Activated CD8-positive, alpha-beta memory T cell treated with anti-CD3 and anti-CD28 coated beads, Interleukin-2, amount 50 U/mL, for 1 hour (primary cell): Measurements from ENCODE around the gene TRIM71.
"Not testable (repeated sequence)": the region's sequence is repeated elsewhere in the genome, so short reads cannot be mapped to it uniquely, and the experiment has no call there.

ENCODE experiments used
- DNase-seq: peaks from one replicate; pipeline ENCODE4 v3.0.0-alpha.2; 2020; ENCODE audit errors: extremely low read depth

Gene TRIM71

DNA sequence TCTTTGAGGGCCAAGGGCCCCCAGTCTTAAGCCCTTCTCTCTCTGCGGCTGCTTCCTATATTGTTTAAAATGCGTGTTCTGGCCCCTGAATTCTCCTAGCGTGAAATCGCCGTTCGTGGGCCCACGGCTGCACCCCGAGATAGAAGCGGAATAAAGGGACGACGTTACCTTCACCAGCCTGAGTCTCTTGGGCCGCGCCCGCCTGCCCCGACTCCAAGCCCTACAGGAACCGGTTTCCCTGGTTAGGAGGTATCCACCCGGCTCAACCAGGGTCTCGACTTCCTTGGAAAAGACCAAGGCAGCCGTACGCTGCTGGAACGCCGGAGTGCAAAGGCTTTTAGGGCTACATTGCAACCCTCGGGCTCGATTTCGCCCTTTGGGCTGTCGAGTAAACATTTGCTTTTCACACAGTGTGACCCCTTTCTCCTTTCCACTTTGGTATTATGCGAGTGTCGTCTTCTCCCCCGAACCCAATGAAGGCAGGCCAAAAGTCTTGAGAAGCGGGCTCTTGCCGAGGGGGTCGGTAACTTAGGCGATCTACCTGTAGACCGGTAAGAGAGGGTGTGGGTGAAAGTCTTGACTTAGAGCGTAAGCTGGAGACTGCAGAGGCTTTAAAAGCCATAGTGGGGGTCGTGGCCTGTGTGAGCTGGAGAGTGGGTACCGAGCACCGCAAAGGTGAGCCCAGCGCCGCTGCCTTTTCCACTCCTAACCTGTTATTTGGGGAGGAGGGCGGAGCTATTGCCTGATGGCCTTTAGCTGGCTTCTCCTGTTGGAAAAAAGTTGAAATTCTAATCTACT lies 2.0 kb downstream of the TRIM71 start:
- DNase-seq: no peak

DNA sequence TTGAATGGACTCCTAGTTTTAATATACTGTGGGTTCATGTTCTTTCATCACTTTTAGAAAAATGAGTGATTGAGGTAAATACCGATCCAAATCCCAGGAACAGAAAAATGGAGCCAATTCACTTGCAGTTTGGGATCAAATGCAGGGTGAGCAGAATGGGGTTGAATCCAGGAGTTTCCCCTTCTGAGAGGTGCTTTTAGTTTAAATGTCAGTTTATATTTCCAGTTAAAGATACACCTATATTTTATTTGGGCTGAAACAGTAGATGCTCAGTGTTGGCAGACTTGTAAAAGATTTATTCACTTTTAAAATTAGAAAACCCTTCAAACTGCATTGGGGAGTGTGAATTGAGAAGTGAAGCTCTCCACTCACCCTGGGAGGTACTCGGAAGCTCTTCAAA lies 2.6 kb downstream of the TRIM71 start:
- DNase-seq: no peak

DNA sequence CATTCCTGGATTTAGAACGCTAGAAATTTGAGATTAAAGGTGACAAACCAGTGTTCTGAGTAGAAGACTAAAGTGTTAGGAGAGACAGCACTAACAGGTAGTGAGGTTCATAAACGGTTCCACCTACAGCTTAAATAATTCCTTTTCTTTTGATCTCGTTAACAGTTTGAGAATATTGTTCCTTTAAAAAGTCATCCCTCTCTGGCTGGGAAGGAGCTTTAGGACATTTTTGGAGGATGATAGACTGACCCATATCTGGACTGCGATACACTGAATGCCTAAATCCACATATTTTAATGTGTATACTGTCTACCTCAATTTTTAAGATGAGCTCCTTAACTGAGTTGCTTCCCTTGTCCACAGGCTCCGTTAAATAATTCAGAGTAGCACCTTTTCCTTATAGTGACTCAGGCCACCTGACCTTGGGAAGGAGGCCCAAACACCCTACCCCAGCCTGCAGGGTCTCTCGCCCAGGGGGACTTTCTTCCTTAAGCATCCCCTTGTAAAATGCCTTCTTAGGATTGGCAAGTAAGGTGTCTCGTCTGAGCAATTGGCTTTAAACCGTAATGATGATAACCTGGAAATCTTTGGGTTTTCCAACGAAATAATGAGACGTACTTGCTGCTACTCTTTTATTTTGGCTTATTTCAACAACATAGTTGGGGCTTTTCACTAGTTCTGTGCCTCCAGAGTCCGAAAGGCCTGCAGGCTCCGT lies 3.3 kb downstream of the TRIM71 start:
- no peak for DNase-seq

DNA sequence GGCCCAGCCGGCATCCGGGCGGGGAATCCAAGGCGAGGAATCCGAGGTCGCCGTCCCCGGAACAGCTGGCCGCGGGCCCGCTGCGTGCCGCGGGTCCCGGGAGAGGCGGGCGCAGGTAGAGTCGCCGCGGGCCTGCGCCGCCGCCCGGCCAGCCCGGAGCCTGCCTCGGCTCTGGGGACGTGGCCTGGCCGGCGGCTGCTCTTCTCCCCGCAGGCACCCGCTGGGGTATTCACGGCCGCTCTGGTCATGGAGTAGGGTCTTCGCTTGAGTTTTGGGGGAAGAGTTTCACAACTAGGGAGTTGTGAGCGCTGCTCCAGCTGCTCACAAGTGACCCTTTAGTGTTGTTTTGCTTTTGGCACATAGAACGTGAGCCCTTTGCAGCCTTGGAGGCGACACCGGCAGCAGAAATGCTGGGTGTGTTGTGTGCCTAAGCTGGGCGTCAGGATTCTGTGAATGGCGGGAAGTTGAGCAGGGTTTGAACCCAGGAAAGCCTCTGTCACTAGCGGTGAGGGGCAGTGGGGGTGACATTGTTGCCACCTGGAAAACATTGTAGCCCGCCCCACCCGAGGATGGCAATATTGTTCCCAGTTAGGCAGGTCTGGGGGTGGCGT lies 4.0 kb downstream of the TRIM71 start:
- no peak for DNase-seq

DNA sequence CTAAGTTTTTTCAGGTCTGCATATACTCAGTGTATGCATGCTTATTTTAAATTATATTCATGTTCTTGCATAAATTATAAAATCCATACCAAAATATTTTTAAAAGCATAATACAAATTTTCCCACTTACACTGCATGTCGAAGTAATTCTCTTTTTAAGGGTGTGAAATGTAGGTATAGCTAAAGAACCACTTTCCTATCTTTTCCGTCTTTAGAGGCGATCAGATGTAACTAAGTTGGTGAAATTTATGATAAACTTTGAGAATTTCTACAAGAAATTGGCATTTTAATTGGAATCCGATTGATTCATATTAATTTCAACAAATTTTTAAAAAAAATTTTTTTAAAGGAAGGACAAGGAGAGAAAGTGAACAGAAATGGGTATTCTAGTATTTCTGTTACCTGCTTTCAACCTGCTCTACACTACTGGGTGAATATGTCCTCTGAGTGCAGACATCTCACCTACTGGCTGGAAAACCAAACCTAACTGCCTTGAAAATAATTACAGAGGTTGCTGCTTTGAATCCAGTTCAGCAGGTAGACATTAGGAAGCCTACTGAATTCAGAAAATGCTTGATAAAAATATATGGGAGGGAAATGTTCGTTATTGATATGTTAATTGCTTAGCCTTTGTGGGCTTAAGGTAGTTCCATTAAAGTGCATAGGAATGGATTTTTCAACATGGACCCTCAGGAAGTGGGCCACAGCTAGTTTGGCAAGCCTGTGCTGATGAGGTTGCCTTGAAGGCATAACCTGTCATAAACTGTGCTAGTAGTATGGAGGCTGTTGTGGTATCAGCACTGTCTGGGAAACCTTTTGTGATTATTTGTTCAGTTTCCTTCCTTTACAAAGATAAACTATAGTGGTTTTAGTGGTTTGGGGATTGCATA lies 5.1 kb downstream of the TRIM71 start:
- no peak for DNase-seq

DNA sequence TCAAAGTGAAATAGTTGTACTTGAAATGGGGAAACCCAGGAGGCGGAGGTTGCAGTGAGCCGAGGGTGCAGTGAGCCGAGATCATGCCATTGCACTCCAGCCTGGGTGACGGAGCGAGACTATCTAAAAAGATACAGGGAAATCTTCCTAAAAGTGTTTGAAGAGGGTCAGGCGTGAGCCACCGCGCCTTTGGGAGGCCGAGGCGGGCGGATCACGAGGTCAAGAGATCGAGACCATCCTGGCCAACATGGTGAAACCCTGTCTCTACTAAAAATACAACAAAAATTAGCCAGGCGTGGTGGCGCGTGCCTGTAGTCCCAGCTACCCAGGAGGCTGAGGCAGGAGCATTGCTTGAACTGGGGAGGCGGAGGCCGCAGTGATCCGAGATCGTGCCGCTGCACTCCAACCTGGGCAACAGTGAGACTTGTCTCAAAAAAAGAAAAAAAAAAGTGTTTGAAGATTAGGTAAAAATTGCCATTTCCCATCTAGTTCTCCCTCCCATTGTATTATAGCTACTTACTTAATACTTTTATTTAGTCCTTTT lies 5.9 kb downstream of the TRIM71 start:
- not testable (repeated sequence) for DNase-seq

DNA sequence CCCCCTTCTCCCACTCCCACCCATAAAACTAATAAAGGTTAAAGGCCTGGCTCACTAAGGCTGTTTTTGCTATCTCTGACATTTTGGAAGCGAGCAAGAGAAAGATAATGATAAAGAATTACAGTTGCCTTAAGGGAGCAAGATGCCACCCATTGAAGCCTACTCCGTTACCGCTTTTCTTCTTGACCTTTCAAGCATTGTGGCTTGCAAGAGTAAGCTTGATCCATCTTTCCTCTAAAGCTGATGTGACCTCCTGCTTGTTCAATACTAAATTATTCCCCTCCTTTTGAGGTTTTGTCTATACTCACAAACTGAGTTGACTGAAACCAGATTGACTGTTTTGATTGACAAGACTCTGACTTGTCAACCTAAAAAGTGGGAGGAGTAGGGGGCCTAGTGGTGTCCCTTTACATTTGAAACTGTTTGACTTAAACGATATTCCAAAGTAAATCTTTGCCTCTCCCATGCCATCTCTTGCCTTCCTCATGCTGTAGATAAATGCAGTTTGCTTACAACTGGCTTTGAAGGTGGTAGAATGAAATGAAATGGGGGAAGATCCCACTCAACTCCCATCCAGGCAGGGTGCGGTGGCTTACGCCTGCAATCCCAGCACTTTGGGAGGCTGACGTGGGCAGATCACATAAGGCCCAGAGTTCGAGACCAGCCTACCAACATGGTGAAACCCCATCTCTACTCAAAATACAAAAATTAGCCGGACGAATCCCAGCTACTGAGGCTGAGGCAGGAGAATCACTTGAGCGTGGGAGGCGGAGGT lies 8.0 kb downstream of the TRIM71 start:
- DNase-seq: no peak

DNA sequence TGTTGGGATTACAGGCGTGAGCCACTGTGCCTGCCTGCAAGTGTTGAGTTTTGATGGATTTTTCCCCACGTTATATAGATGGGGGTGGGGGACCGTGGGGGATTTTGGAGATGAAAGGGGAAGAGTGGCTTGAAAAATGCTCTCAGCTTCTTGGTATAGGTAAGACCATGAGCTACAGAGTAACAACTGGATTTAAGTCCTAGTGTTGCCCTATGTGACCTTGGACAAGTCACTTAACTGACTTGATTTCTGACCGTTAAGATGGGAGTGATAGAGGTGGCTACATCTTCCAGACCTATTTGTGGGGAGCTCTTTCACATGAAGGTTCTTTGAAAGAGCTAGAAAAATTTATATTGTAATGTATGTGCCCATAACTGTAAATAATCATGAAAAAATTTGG lies 13.3 kb downstream of the TRIM71 start:
- no peak for DNase-seq

DNA sequence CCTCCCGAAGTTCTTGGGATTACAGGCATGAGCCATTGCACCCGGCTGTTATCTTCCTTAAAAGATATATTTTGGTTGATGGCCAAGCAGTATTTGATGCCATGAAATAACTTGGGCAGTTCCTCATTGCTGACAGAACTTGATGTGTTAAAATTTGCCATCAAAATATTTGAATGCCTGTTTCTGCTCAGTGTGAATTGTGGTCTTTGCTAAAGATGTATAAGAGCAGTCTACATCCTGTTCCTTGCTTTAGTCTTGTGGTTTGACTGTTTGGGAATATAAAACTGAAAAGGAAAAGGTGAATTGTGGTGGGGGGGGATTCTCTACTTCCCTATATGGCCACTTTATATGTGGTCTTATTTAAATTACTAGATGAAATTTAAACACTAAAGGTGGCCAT lies 14.0 kb downstream of the TRIM71 start:
- no peak for DNase-seq

DNA sequence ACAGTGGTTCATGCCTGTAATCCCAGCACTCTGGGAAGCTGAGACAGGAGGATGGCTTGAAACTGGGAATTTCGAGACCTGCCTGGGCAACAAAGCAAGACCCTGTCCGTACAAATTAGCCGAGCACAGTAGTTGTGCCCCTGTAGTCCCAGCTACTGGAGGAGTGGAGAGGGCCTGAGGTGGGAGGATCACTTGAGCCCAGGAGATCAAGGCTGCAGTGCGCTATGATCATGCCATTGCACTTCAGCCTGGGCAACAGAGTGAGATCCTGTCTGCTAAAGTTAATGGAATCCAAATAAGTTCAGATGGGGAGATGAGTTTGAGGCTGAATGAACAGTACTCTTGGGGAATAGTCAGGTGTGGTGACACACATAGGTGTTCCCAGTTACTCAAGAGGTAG lies 14.4 kb downstream of the TRIM71 start:
- no peak for DNase-seq

DNA sequence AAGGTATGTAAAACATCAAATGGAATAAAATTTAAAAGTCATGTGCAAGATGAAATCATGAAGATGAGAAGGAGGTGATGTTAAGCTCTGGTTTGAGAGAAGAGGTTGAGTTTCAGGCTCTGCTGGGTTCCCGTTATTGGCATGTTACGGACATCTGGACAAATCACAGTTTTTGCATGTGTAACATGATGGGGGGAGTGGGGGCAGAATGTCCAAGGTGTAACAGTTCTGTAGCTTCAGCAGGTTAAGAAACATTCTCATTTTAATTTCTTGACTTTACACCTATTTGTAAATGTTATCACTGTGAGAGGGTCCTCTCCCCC lies 17.2 kb downstream of the TRIM71 start:
- DNase-seq: no peak

DNA sequence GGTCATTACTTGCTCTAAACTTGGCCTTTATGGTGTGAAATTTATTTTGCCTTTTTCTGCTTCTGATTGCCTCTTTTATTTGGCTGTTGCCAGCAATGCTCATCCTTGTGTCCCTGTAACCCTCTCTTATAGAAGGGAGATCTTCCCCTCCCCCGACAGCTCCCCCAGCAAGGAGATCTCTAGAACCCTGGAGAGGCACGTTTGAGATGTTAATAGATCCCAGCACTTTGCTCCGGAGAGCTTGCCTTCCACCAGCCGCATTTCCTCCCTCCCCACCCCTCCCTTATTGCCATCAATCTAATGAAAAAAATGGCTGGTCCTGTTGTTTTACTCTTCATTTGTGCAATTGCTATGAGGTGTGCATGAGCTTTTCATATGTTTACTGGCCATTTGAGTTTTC lies 18.2 kb downstream of the TRIM71 start:
- no peak for DNase-seq

DNA sequence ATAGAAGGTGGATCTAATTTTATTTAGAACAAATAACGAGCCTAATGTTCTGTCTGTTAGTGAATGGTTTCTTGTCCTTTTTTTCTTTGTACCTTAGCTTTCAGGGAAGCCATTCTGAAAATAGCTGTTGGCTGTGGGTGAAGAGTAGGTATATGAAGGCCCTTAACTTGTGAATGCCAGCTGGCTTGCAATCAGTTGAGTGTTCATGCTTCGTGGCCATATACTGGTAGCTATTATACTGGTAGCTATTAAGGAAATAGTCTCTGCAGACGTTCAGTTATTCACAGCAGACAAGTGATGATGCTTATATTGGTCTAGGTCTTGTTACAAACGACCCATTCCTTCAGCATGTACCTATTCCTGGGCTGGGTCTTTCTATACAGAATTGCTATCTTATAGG lies 18.8 kb downstream of the TRIM71 start:
- DNase-seq: no peak

DNA sequence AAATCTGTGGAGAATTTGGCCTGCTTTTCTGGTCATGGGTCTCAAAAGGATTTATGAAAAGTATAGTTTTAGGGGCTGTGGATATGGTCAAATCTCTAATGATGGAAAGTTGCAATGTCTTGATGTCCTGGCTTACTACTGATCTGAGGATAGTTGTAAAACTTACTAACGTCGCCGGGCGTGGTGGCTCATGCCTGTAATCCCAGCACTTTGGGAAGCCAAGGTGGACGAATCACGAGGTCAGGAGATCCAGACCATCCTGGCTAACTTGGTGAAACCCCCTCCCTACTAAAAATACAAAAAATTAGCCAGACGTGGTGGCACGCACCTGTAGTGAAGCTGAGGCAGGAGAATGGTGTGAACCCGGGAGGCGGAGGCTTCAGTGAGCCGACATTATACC lies 19.6 kb downstream of the TRIM71 start:
- DNase-seq: no peak

DNA sequence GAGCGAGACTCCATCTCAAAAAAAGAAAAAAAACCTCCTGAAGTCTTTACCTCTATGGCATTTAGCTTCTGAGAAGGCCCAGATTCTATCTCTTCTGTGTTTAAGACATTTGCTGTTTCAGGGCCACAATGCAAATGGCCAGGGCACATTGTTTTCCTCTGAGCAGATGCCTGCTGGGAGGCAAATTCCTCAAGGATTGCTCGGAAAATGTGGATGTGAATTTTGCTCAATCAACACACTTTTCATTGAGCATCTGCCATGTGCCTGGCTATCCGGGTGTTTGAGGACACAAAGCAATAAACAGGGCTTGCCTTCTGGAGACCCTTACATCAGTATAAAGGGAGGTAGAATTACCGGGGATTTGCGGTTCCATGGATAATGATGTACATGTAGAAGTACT lies 20.0 kb downstream of the TRIM71 start:
- no peak for DNase-seq

DNA sequence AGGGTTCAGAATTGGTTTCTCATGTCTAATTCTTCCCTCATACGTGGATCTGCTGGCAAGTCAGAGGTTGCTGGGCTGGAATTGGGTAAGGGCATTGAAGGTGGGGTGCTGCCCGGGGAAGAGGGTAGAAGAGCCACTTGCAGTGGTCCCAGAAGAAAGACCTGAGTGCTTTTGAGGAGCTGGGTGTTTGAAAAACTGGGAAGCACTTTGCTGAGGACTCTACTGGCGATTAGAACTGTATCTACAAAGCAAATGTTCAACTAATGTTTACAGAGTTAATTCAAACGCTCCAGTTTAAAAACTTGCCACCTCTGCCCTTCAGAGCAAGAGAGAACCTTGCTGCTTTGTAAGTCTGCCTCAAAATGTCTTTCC lies 21.9 kb downstream of the TRIM71 start:
- no peak for DNase-seq

DNA sequence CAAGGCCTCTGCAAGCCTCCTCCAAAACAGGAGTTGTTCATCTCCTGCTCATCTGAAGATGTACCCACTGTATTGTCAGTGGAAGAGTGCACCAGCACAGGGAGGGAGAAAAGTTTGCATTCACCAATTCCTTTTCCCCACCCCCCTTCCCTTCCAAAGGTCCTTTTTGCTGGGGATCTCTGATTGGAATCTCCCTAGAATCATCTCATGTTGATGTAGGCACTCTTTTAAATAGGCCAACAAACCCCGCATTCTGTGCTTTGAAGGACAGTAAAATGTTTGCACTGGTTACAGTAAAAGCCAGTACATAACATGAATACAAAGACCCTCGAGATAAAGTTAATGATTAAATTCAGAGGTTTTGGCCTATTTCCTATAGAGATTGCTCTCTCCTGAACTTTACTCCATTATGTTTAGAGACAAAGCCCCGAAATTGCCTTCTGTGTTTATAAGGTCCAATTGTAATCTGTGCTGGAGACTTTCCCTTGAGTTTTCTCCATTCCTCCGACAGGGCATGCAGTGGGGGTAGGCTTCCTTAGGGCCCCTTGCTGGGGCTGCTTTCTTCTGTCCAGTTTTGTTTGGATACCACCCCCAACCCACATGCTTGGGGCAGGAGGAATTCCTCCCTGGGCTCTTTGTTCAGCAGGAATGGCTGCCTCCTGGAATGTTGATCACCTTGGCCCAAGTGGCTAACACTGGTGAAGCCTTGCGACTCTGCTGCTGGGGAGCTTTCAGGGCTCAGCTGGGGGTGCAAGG lies 22.5 kb downstream of the TRIM71 start:
- no peak for DNase-seq

DNA sequence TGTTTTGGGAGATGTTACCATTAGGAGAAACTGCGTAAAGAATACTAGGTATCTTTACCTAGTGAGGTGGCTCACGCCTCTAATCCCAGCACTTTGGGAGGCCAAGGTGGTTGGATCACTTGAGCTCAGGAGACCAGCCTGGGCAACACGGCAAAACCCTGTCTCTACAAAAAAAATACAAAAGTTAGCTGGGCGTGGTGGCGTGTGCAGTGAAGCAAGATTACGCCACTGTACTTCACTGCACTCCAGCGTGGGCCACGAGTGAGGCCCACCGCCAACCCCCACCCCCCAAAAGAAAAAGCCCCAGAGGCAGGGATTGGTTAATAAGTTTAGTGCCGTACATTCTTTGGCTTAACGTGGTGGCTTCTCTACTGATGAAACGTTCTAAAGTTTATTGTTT lies 23.5 kb downstream of the TRIM71 start:
- DNase-seq: no peak

DNA sequence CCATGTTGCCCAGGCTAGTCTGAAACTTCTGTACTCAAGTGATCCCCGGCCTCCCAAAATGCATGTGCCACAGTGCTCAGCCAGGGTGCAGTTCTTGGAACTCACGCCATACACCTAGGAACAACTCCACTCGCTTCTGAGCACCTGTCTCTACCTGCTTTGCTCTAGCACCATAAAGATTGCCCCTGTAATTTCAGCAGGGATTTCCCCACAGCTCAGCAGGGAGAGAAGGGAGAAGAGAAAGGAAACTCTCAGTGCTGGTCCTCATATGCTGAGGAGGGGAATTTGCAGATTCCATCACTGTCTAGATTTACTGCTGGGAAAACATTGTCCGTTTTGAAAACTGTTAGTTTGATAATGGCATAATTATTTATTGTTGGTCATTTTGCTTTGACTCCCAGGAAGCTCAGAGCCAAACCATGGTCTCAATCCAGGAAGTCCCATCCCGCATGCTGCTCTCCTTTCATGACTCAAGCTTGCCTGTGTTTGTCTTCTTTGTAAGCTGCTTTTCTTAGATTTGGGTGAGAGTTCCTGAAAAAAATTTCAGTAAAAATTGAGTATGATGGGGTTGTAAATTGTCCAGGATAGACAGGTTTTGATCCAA lies 24.2 kb downstream of the TRIM71 start:
- DNase-seq: no peak

DNA sequence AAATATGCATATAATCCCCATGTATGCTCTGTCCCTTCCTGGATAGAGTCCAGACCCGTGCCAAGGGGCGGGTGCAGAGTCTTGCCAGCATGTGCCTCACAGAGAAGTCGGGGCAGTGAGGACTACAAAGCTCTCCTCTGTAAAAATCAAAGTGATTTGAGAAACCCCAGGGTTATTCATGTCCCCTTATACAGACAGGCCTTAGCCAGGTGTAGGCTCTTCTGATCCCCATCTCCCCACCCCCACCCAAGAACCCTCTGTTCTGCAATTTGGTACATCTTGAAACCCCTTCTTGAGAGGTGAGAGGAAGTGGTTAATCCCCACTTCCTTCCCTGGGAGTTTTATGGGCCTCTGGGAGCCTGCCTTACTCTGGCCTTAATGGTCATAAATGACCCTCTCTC lies 24.7 kb downstream of the TRIM71 start:
- DNase-seq: no peak
